GM23338 (cell line): ENCODE results near the gene FOXK2.

ENCODE experiments used
- CTCF ChIP-seq, 2 experiments: fragments of 200-600 bp in 1 of 2; sonication (generic) in 1 of 2; conservative IDR thresholded peaks; 2 replicates each; pipeline versions ENCODE4 v1.5.1 to v1.6.1; 2016 to 2017; ENCODE audit warnings: antibody characterized with exemption in 2 of 2, low read depth in 2 of 2, mild to moderate bottlenecking in 2 of 2, moderate library complexity in 1 of 2
- EZH2 ChIP-seq: fragments of 200-600 bp; sonication (generic); IDR thresholded peaks from one replicate; pipeline ENCODE4 v1.8.0; 2017; ENCODE audit warnings: antibody characterized with exemption, mild to moderate bottlenecking, low read depth; ENCODE audit not compliant: unreplicated experiment
- POLR2AphosphoS5 ChIP-seq: IDR thresholded peaks from 2 replicates; pipeline ENCODE4 v1.6.1; 2016; ENCODE audit warnings: antibody characterized with exemption, low read depth

GRCh38 chr17:82542439-82542838, 22.9 kb downstream of the FOXK2 start:
- no peak for TF ChIP-seq POLR2AphosphoS5
- no peak for TF ChIP-seq EZH2
- 0 out of 4 replicates have a peak, but pooled peaks of 1 of the 2 experiments have one; percentile 16 for TF ChIP-seq CTCF (conservative IDR thresholded peaks at IDR 0.05; ENCODE audit: low read depth in 2 of 2)
